D341Med (cell line): Measurements from ENCODE around the gene SMAD3.
"Not testable (repeated sequence)": the region's sequence is repeated elsewhere in the genome, so short reads cannot be mapped to it uniquely, and the experiment has no call there.

ENCODE experiments used
- DNase-seq: peaks from one replicate; pipeline ENCODE4 v3.0.0; 2012; ENCODE audit warnings: low spot score

SMAD3 gene

DNA sequence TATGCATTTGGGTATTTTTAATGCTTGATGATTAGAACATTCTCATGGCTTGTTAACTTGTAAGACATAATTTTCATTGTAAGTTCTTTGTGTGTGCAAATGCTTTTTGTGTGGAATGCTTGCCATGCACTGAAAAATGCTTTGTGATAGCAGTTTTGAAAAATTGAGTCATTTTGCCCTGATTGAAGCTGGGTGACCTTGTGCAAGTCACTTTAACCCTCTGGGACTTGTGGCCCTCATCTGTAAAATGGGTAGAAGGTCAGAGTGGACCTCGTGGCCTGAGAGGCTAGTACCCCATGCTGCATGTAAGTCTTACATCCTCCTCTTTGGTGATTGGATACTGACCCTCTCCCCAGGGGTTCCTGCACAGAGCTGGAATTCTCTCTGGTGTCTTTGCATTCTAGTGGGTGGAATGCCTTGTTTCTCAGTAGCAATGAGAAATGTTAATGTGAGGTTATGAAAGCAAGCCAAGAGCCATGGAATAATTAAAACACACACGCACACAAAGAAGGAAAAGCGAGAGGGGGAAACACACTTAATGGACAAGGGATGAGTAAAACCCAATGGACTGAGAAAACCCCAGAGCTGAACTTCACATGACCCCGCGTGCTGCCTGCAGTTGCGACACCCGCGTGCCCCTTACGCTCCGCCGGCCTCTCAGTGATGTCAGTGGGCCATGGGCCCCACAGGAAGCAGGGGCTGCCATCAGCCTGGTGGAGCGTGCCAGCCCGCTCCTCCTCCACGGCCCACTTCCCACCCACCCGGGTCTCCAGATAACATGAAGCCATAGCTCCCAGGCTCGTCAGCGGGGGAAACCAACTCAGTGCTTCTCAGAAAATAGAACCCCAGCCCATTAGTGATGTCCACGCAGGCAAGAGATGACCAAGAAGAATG, 44.0 kb downstream of the SMAD3 start:
- no peak for DNase-seq

DNA sequence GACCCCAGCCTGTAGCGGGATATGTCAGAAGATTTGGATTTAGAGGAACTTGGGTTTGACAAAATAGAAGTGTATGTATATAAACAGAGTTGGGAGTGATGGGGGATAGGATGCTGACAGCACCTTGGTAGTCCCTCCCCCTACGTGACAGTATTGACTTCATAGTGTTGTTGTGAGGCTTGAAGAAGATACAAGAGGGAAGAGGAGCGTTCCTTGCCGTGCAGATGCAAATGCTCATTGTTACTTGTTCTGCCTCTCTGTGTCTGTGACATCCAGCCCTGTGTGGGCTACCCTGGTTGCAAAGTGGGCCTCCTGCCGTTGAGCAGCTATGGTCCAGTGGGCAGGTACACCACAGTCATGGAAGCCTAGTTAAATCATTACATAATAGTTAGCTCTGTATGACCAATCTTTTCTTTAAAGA, 45.0 kb downstream of the SMAD3 start:
- DNase-seq, result no peak

DNA sequence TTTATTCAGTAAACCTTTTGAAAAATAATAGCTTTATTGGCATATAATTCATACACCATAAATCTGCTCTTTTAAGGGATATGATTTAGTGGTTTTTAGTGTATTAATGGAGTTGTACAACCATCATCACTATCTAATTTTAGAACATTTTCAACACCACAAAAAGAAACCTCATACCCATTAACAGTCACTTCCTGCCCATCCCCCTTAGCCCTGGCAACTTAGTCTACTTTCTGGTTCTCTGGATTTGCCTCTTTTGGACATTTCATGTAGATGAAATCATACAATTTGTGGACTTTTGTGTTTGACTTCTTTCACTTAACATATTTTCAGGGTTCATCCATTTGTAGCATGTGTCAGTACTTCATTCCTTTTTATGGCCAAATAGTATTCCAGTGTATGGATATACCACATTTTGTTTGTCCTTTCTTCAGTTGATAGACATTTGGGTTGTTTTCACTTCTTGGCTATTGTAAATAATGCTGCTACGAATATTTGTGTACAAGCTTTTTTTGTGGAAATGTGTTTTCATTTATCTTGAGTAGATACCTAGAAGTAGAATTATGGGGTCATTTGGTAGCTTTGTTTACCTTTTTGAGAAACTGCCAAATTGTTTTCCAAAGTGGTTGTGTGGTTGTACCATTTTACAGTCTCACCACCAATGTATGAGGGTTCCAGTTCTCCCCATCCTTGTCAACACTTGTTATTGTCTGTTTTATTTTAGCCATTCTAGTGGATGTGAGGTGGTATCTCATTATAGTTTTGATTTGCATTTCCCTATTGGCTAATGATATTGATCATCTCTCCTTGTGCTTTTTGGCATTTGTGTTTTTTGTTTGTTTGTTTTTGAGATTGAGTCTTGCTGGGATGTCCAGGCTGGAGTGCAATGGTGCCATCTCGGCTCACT, 45.8 kb downstream of the SMAD3 start:
- no peak for DNase-seq

DNA sequence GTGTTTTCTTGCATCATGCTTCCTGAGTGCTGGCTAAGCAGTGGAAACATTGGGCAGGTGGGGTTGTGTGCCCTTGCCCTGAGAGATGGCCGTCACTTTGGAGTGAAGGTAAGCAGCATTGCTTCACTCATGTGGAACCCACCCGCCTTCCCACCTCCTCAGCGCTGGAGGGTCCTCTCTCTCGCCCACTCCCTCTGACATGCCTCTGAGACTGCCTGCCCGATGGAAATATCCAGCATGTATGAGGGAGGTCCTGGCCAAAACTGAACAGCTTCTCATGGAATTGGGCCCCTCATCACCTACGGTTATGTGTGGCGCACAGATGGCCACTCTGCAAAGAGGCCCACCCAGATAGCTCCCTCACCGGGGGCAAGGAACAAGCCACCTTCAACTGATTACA, 48.6 kb downstream of the SMAD3 start:
- no peak for DNase-seq

DNA sequence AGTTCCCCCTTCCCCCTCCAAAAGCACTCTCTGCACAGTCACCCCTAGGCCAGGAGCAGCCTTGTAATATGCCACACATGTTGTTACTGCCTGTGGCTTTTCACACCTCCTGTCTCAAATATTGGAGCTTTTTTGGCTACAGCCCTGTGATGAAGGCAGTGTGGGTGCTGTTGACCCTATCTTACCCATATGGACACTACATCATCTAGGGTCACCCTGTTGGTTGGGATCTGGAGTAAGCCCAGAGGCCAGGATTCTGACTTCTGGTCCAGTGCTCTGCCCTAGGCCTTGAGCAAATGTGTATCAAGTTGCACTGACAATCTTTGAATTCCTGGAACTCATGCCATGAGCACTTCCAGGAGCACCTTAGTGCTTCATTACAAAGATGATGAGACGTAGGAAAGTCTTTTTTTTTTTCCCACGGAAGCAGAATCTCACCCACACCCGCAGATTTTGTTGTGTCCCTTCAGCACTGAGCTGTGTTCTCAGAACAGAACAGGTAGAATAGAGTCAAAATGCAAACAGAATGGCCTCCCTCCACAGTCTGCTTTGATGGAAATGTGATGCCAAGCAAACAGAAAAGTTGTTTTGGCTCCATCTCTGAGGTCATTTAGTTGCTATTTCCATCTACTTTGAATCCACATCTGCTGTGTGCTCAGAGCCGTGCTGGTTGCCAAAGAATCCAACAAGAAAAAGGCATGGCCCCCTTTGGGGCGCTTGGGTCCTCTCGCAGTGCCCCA, 49.6 kb downstream of the SMAD3 start:
- DNase-seq, result no peak

DNA sequence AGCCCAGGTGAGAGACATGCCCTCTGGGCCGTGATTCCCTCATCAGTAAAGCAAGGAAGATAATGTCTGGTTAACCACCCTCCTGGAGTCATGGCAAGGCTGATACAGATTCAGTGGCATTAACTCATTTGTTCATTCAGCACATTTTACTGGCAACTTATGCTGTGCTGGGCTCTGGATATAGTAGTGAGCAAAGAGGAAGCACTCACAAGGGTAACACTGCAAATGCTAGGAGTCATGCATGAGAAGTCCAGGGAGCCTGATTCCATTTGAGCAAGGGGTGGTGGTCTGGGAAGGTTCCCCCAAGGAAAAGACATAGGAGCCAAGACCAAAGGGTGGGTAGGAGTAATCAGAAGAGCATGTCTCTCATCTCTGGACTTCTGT, 50.2 kb downstream of the SMAD3 start:
- no peak for DNase-seq

DNA sequence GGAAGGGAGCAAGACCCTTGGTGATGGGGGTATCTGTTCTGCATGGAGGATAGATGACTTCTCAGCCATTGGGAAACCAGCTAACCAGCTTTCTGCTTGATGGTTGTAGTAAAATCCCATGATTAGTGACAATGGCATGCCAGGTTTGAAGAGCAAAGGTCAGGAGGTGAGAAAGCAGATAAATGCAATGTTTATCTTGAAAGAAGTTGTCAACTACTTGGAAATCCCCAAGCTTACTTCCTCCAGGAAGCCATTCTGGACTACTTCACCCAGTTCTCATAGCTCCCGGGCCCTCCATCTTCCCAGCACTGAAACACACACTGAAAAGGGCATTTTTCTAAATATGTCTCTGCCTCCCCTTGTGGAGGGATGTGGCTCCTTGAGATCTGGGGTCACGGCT, 51.3 kb downstream of the SMAD3 start:
- no peak for DNase-seq

DNA sequence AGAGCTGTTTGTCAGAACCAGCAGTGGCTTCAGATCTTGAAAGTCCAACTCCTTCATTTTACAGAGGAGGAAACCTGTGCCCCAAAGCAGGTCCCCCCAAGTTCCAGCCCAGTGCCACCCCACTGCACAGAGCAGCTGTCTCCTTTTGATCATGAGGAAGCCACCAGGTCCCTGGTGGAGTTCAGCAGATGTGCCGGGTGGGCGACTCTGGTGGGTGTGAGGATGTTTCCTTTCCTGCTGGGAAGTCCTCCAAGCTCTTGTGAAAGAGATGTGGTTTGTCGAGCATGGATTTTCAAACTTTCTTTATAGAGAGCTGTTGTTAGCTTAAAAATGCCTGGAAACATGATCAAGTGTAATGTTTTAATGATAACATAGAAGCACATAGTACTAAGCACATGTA, 52.0 kb downstream of the SMAD3 start:
- no peak for DNase-seq

DNA sequence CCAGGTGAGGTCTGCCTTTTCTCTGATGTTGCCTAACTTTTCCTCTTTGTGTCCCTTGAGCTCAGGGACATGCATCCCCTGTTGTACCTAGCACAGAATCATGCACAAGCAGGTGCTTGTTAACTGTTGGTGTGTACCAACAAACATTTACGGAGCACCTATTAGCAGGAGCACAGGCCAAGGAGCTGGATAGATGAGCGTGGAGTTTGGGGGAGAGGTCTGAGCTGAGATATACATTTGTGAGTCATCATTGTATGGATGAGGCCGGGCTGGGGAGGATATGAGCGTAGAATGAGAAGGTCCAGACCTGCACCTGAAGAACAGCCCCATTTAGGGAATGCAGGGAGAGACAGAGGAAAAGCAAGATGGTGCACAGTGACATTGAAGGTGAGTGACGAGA, 53.4 kb downstream of the SMAD3 start:
- no peak for DNase-seq

DNA sequence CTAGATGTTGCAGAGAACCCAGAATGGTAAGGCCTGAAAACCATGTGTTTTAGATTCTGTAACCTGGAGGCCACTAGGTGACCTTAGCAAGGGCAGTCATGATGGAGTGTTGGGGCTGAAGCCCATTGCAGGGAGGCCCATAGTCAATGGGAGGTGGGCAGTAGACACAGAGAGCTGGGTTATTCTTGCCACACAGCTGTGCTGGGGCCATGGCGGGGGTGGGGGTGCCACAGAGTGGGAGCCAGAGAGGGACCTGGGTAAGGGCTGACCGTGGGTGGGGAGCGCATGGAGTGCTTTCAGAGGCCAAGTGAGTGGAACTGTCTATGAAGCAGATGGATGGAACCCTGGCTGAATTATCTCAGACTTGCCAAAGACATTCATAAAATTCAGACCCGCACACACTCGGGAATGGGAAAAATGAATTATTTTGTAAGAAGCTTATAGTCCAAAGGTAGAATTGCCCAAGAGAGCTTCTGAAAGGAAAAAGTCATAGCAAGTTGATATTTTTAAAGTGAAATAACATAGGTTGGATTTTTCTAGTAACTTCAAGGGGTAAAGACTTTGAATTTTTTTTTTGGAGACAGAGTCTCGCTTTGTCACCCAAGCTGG, 53.9 kb downstream of the SMAD3 start:
- DNase-seq, result no peak

DNA sequence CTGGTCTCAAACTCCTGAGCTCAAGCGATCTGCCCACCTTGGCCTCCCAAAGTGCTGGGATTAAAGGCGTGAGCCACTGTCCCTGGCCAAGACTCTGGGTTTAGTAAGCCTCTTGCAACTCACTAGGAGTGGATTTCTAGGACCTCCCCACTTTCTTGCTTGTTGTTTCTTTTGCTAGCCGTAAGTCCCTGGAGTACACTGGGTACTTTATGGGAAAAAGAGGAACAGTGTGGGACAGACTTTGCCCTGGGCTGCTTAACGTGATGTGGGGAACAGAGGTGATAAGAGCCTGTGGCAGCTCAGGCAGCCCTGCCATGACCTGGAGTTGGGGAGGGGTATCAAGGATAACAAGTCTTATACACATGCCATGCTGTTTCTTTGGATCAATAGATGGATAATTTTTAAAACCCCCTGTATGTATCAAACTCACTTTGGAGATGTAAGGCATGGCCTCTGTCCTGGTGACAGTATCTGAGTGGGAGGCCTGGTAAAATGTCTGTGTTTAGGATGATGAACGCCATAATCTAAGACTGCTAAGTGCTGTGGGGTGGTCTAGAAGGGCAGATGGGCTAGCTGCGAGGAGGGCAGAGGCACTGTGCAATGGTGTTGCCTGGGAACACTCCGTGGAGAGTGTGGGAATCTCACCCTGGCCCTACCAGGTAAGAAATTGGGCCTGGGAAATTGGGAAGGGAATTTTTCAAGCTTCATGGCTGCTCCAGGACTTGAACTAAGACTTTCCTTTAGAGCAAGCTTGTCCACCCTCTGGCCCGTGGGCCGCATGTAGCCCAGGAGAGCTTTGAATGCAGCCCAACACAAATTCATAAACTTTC, 54.8 kb downstream of the SMAD3 start:
- DNase-seq, result no peak

DNA sequence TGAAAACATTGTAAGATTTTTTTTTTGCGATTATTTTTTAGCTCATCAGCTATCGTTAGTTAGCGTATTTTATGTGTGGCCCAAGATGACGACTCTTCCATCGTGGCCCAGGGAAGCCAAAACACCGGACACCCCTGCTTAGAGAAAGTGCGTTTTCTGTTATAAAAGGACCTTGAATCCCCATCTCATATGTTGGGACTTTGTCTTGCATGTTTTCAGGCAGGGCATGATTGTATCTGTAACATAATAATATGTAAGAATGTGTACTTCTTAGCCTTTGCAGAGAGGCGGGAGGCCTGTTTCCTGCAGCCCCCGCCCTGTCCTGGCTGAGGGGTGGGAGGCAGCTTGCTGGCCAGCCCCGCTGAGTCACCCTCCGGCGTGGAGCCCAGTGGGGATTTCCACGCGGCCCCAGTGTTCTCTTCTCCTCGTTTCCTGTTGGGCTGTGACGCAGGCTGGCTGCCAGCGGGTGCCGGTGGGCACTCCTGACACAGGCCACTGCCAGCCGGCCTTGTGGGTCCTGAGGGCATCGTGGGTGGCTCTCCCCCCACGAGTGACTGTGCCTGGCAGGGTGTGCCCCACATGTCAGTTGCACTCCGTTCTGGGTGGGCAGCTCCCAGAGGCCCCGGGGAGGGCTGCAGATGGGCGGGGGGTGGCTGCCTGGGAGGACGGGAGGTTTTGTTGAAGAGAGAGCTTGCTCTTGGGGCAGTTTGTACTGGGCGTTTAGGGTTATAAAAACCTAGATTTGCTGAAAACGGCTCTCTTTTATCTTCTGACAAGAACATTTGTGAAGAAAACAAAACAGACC, 55.6 kb downstream of the SMAD3 start:
- no peak for DNase-seq

DNA sequence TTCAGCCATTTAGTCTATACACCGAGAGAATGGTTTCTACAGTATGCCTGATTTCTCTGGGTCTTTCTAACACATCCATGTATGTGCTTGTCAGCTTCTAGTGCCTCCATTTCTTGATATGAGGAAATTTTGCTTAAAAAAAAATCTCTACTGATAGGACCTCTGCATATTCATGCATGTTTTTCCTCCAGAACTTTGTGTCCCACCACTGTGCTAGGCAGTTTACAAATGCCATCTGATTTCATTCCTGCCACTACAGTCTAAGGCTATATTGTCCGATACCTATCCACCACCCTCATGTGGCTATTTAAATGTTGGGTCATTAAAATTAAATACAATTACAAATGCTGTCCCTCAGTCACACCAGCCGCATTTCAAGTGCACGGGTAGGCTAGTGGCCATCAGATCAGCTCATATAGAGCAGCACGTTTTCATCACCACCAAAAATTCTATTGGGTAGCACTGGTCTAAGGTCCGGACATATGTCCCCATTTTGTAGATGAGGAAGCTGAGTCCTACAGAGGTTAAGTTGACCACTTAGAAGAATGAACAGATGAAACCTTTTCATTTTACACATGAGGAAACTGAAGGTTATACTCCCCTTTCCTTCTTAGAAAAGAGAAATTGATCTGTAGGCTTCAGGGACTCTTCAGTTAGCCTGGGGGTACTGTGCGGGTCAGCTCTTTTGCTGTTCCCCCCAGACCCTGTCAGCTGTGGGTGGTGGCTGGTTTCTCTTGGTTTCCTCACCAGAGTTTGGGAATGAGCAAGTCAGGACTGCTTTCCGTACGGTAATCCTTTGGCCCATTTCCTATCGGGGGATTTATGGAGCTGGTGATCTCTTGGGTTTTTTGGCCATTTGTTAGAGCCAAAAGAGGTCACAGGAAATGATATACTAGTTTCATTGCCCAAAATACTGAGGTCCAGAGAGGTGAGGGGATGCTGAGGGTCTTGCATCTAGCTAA, 56.5 kb downstream of the SMAD3 start:
- no peak for DNase-seq

DNA sequence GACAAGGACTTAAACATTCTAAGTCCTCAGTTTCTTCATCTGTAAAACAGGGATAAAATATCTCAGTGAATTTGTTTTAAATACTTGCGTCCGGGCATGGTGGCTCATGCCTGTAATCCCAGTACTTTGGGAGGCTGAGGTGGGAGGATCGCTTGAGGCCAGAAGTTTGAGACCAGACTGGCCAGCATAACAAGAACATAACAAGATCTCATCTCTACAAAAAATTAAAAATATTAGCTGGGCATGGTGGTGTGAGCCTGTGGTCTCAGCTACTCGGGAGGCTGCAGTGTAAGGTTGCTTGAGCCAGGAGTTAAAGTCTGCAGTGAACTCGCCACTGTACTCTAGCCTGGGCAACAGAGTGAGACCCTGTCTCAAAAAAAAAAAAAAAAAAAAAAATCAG, 57.4 kb downstream of the SMAD3 start:
- DNase-seq, result not testable (repeated sequence)

DNA sequence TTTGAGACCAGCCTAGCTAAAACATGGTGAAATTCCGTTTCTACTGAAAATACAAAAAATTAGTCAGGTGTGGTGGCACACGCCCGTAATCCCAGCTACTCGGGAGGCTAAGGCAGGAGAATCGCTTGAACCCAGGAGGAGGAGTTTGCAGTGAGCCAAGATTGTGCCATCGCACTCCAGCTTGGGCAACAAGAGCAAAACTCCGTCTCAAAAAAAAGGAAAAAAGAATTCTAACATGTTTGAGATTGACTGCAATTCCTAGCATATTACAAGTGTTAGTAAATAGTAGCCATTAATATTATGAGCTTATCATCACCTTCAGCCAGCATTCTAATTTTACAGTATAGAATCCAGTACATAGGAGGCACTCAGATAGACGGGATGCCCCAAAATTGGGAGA, 57.9 kb downstream of the SMAD3 start:
- not testable (repeated sequence) for DNase-seq

DNA sequence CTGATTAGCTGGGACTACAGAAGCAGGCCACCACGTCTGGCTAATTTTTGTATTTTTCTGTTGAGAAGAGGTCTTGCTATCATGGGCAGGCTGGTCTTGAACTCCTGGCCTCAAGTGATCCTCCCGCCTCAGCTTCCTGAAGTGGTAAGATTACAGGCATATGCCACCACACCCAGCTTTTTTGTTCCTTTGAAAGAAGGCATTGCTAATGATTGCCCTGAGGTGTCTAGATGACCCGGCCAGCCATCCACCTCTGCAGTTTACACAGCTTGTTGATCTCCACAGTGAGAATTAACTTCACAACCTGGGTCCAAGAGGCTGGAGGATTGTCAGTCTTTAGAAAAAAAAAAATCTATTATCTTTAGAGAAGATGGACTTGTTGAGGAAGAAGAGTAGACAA, 58.7 kb downstream of the SMAD3 start:
- no peak for DNase-seq

DNA sequence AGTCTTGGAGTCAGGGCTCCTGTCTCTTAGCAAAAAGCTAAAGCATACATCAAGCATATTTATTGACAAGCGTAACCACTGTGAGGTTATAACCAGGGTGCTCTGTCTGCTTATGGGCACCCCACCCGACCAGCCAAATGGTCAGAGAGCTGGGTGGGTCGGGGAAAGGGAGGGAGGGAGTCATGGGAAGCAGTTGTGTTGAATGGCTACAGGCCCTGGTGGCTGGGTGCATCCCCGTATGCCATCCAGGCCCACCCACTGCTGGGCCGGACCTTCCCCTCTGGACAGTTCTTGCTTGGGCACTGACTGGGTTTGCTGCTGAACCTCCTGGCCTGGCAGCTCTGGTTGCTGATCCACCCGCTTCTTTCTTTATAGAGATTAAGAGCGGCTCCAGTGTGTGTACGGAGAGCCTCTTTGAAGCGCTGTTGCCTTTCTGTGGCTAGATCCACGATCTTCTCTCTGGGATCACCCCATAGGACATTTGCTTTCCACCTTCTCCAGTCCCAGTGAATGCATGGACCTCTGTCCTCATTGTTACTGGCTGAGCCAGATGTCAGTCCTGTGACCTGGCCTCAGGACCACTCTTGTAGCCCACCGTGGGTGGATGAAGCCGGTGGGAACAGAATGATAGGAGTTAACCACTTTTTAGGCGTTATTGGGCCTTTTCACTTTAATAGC, 59.6 kb downstream of the SMAD3 start:
- no peak for DNase-seq
